ENCODE measurements around the gene LINC01488. TPM values are rescaled to one million over a fixed set of nuclear protein-coding genes. Genes with fewer than 3 reads are reported as not detected.

Gene LINC01488
- total RNA-seq, 2 experiments from 2014 or later = not detected

DNA sequence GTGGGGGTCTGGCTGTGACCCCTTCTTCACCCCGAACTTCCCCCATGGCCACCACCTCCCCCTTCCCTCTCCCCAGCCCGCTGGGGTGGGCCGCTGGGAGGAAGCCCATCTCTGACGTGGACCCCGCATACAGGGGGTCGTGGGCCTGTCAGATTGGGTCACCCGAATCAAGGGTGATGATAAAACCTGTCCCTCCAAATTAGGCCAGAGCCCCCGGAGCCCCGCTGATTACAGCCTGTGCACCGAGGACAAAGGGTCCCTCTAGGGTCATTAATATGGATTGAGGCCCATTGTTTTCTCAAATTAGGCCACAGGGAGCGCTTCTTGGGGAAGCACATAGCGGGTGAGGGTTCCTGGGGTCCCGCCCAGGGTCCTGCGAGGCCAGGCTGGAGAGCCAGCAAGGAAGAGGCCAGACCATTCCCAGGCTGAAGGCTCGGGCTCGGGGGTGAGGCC lies 4.9 kb upstream of the LINC01488 start:
- H3K36me3 Mint-ChIP-seq = no peaks in the 10 kb centered on the region
- no peak overlapping the region for H3K4me3 Mint-ChIP-seq
- no peaks in the 10 kb centered on the region for H3K4me1 Mint-ChIP-seq
- peaks cover 4% of the 10 kb centered on the region for H3K9me3 Mint-ChIP-seq
- H3K27ac Mint-ChIP-seq = no peak overlapping the region
- peaks cover 6% of the 10 kb centered on the region for H3K27me3 Mint-ChIP-seq
- DNase-seq = no peak

DNA sequence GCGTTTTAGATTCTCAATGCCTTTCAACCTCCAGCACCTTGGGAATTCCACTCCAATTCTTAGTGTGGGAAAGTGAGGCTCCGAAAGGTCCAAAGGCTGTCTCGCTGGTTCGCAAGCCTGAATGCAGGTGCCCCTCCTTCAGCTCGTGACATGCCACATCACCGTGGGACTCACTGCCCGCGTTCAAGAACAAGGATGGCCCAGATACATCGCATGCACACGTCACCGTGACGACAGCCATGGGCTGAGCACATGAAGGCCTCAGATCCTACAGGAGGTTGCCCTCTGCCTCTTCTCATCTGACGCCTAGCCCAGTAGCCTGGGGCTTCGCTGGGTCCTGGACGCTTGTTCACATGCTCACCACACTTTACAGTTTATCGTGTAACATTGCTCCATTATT lies 4.4 kb upstream of the LINC01488 start:
- no peaks in the 10 kb centered on the region for H3K4me1 Mint-ChIP-seq
- peaks cover 4% of the 10 kb centered on the region for H3K27me3 Mint-ChIP-seq
- no peak for DNase-seq
- H3K36me3 Mint-ChIP-seq = no peaks in the 10 kb centered on the region
- H3K9me3 Mint-ChIP-seq = peaks cover 4% of the 10 kb centered on the region
- H3K4me3 Mint-ChIP-seq = no peak overlapping the region
- no peak overlapping the region for H3K27ac Mint-ChIP-seq

DNA sequence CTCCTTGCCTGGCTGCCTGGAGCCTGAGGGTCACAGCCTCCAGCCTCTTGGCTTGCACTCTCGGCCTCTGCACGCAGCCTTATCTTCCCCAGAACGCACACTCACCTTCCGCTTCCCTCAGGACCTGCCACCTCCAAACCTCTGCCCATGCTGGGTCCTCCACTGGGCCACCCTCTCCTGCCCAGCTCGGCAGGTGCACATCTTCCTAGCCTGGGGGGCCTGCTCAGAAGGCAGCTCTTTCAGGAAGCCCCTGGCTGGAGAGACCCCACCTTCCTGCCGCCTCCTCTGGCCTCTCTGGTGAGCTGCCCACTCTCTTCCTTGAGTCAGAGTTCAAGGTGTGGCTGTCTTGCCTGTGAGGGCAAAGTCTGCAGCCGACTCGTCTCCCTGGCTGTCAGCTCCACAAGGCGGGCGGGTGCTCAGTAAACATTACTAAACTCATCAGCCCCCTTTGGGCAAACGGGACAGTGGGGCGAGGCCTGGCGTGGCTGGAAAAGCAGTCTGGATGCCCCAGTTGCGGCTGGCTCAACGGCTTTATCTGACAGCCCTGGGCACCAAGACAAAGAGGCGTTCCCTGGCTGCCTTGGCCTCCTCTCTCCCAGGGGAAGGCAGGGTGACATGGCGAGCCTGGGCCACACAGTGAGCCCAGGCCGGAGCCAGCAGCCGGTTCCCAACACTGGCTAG lies 1.7 kb upstream of the LINC01488 start:
- no peaks in the 10 kb centered on the region for H3K27me3 Mint-ChIP-seq
- H3K36me3 Mint-ChIP-seq = no peaks in the 10 kb centered on the region
- H3K4me3 Mint-ChIP-seq = no peak overlapping the region
- no peaks in the 10 kb centered on the region for H3K9me3 Mint-ChIP-seq
- H3K4me1 Mint-ChIP-seq = no peaks in the 10 kb centered on the region
- no peak overlapping the region for H3K27ac Mint-ChIP-seq
- DNase-seq = no peak

DNA sequence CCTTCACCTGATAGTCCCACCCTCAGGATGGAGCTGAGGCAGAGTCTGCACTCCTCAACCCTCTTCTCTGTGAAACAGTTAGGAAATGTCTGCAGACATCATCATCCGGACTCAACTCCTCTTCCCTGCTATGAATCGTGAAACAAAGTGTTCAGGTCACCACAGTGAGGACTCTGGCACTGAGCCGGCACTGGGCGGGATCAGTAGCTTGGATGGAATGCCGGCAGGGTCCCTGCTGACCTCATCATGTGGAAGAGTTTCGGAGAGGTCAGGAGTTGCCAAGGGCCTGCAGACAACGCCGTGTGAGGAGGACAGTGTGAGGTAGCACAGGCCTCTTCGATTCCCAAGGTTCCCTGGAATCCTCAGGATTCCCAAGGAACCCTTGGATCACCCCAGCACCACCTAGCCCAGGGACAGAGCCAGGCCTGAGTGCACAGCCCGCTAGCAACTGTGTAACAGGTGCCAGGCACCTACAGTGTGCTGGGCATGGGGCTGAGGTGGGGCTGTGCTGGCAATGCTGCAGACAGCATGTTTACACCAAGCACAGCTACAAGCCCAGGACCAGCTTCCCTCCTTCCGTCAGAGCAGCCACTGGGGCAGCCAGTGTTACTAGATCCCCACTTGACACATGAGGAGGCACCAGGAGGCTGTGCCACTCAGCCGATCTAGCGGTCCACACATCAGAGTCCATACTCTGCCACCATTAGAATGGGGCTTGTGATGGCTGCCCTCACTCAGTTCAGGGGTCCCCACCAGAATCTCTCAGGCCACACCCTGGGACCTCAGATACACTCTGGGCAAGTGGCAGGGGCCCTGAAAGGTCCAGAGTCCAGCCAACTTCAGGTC lies 693 bp upstream of the LINC01488 start:
- no peaks in the 10 kb centered on the region for H3K9me3 Mint-ChIP-seq

DNA sequence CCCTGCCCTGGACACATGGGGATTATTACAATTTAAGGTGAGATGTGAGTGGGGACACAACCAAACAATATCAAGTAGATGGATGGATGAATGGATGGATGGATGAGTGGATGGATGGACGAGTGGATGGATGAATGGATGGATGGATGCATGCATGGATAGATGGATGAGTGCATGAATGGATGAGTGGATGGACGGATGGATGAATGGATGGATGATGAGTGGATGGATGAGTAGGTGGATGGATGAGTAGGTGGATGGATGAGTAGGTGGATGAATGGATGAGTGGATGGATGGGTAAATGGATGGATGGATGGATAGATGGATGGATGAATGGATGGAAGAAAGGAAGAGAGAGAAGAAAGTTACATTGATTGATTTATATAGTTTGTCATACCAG lies 859 bp downstream of the LINC01488 start:
- H3K4me1 Mint-ChIP-seq = no peaks in the 10 kb centered on the region
- H3K36me3 Mint-ChIP-seq = no peaks in the 10 kb centered on the region
- H3K27ac Mint-ChIP-seq = no peak overlapping the region
- no peak overlapping the region for H3K4me3 Mint-ChIP-seq
- no peaks in the 10 kb centered on the region for H3K9me3 Mint-ChIP-seq
- no peak for DNase-seq
- no peaks in the 10 kb centered on the region for H3K27me3 Mint-ChIP-seq

More for the DNA sequence above, 693 bp upstream of the LINC01488 start:
- Mint-ChIP-seq H3K27ac (no peak overlapping the region), H3K4me3 (no peak overlapping the region), H3K36me3 (no peaks in the 10 kb centered on the region), H3K4me1 (no peaks in the 10 kb centered on the region), H3K27me3 (no peaks in the 10 kb centered on the region)
- DNase-seq = no peak

DNA sequence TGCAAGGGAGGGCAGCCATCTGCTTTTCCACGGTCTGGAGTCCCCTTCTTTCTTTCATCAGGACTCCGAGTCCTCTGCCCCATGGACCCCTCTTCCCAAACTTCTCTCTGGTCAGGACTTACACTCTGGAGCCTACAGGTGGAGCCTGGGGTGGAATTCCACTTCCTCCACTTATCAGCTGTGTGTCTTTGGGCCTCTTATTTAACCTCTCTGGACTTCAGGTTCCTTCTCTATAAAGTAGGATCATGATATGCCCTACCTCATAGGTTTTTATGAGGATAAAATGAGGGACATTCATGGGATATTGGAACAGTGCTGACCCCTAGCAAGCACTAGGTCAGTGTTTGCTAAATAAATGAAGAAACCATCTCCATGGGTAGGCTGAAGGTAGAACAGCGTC lies 1.7 kb downstream of the LINC01488 start:
- Mint-ChIP-seq H3K4me3 (no peak overlapping the region), H3K27ac (no peak overlapping the region), H3K4me1 (no peaks in the 10 kb centered on the region), H3K27me3 (no peaks in the 10 kb centered on the region), H3K36me3 (no peaks in the 10 kb centered on the region), H3K9me3 (no peaks in the 10 kb centered on the region)
- DNase-seq = no peak

DNA sequence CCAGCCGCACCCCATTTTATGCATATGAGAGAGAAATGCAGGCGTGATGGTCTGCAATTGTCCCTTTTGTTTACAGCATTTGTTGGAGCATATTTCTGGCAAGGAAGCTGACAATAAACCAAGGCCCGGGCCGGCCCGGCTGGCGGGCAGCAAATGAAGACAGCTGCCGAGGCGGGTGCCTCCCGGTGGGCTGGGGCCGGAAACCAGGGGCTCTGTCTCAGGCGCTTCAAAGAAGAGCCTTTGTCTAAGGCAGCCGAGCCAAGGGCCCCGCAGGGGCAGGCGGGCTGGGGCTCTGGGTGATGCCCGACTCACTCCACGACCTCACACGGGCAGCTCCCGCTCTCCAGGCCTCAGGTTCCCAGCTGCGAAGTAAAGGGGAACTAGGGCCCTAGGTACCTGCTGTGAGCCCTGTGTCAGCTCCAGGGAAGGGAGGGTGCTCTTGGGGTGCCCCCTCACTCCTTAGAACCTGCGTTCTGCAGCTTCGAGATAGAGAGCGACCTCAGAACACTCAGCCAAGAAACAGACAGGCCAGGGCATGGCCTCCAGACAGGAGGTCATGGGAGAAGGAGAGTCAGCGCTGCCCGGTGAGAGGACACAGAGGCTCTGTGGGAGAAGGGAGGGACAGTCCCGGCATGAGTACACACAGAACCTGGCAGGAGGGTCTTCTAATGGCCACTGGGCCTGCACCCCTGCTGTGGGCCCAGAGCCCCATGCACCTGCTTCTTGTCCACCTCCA lies 2.4 kb downstream of the LINC01488 start:
- no peaks in the 10 kb centered on the region for H3K27me3 Mint-ChIP-seq
- H3K9me3 Mint-ChIP-seq = no peaks in the 10 kb centered on the region
- DNase-seq = no peak
- H3K4me1 Mint-ChIP-seq = no peaks in the 10 kb centered on the region
- no peak overlapping the region for H3K4me3 Mint-ChIP-seq
- no peak overlapping the region for H3K27ac Mint-ChIP-seq
- H3K36me3 Mint-ChIP-seq = no peaks in the 10 kb centered on the region

DNA sequence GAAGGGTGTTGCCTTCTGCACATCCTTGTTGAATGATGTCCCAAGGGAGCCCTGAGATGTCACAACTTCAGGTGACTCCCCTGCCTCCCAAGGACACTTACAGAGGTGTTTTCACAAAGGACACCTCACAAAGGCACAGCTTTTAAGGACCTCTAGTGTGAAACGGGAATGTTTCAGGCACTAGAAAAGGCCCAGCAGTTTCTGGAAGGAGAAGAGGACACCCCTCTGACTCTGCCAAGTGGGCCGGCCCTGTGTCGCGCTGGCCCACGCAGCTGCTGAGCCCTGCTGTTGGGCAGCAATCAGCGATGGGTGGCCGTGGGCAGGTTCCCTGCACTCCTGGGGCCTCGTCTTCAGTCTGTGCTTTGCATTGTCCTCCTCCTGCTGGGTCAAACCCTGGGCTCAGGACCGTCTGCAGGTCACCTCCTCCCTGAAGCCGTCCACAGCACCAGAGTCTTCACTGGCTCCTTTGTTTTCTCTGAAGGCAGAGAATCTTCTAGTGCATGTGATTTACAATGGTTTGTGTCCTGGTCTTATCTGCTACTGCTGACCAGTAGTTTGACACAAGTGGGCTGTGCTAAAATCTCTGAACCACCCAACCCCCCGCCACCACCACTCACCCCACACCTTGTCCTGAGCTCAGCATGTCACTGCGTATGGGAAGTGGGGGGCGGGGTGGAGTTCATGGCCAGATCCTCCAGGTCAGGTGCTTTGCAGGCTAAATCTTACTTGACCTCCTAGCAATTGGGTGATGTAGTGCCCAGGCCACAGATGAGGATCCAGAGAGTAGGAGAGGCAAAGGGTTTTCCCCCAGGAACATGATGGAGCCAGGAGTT lies 3.2 kb downstream of the LINC01488 start:
- H3K4me1 Mint-ChIP-seq = no peaks in the 10 kb centered on the region
- no peak overlapping the region for H3K4me3 Mint-ChIP-seq
- H3K36me3 Mint-ChIP-seq = no peaks in the 10 kb centered on the region
- DNase-seq = no peak
- H3K9me3 Mint-ChIP-seq = no peaks in the 10 kb centered on the region
- H3K27me3 Mint-ChIP-seq = no peaks in the 10 kb centered on the region
- H3K27ac Mint-ChIP-seq = no peak overlapping the region

DNA sequence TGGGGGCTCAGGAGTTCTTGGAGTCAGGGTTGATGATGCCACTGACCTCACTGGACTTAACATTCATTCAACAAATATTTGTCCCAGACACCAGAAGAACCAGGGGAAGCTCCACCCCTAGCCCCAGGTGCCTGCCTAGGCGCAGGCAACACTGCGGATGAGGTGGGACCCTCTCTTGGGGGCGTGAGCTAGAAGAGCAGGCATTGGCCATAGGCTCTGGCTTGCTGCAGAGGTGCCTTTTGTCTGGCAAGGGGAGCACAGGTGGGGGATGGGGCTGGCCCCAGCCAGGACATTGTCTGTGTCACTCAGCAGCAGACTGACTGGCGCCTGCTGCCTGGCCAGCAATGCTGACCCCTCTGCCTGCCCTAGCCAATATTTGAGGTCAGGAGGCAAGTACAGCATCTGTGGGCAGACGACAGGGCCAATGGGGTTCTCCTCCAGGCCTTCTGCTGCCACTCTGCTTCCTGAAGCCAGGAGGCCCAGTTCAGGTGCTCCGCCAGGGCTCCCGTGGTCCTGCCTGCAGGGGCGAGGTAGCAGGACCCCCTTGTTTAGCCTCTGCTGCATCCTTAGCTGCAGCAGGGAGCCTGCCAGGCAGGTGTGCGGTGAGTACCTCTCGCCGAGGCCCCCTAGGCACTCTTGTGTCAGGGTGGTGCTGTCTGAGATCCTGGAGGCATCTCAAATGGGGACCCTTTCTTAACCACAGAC lies 4.0 kb downstream of the LINC01488 start:
- Mint-ChIP-seq H3K4me3 (no peak overlapping the region), H3K4me1 (no peaks in the 10 kb centered on the region), H3K9me3 (no peaks in the 10 kb centered on the region), H3K27me3 (no peaks in the 10 kb centered on the region), H3K27ac (no peak overlapping the region), H3K36me3 (no peaks in the 10 kb centered on the region)
- no peak for DNase-seq

DNA sequence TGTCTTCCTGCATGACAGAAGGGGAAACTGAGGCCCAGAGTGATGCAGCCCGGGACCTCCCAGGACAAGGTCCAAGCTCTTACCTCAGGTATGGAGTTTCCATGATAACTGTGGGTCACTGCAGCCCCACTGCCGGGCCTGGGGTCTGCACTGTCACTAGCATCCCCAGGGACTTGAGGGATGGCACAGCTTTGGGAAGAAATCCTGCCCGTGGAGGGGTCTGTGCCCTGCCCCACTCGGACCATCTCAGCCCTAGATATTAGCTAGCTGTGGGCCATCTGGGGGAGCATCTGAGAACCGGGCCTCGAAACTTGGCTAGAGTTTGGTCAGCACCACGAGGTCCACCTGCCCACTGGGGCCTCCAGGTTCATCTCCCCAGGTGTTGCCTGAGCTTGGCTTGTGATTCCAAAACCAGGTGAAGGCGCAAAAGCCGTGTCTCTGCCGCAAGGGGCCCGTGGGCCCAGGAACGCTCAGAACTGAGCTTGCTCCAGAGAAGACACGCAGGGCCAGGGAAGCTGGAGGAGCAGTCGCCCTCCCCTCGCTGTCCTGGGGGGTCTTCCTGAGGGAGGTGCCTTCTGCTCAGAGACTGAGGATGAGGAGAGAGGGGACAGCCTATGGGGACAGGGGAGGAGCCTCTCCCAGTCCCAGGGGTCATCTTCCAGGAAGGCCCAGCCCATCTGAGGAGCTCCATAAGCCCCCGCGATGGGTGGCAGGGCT lies 4.8 kb downstream of the LINC01488 start:
- peaks cover 4% of the 10 kb centered on the region for H3K27me3 Mint-ChIP-seq
- no peaks in the 10 kb centered on the region for H3K4me1 Mint-ChIP-seq
- DNase-seq = no peak
- H3K27ac Mint-ChIP-seq = no peak overlapping the region
- H3K9me3 Mint-ChIP-seq = no peaks in the 10 kb centered on the region
- no peak overlapping the region for H3K4me3 Mint-ChIP-seq
- no peaks in the 10 kb centered on the region for H3K36me3 Mint-ChIP-seq

DNA sequence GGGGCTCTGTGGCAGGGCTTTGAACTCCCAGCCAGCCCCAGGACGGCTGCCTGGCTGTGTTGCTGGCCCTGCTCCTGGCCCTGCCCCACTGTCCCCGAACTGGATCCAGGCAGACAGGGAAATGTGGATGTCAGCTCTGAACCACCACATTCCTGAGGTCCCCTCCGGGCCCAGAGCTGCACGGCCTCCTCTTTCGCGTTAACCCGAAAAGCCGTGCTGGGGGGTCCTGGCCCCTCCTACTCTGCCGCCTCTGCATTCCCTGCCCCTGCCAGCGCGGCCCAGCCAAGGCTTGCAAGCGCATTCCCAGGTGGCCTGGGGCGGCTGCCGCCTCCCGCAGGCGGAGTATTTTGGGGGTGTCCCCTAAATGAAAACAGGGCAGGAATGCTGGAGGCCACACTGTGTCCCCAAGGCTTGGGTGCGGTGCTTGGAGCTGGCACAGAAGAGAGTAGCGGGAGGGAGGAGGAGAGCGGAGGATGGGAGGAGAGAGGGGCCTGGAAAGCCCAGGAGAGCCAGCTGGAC lies 5.4 kb downstream of the LINC01488 start:
- Mint-ChIP-seq H3K9me3 (no peaks in the 10 kb centered on the region), H3K4me3 (no peak overlapping the region), H3K4me1 (no peaks in the 10 kb centered on the region), H3K27ac (no peak overlapping the region), H3K27me3 (peaks cover 4% of the 10 kb centered on the region), H3K36me3 (no peaks in the 10 kb centered on the region)
- DNase-seq = no peak

DNA sequence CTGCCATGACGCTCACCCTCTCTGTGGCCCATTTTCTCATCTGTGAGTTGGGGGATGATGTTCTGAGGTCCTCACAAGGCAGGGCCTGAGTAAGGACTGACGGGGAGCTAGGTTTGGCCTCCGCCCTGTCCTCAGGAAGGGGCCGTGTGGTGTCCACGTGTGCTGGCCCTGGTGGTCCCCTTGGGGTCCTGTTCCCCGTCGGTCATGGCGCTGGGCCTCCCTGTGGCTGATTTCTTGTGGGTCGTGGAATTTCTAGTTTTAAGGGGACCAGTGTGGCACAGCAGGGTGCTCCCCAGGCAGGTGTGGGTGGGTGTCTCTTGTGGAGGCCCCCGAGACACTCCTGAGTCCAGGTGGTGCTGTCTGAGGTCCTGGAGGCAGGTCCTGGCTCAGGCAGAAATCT lies 5.9 kb downstream of the LINC01488 start:
- H3K9me3 Mint-ChIP-seq = no peaks in the 10 kb centered on the region
- no peak for DNase-seq
- peaks cover 4% of the 10 kb centered on the region for H3K27me3 Mint-ChIP-seq
- no peaks in the 10 kb centered on the region for H3K36me3 Mint-ChIP-seq
- no peaks in the 10 kb centered on the region for H3K4me1 Mint-ChIP-seq
- no peak overlapping the region for H3K27ac Mint-ChIP-seq
- H3K4me3 Mint-ChIP-seq = no peak overlapping the region

DNA sequence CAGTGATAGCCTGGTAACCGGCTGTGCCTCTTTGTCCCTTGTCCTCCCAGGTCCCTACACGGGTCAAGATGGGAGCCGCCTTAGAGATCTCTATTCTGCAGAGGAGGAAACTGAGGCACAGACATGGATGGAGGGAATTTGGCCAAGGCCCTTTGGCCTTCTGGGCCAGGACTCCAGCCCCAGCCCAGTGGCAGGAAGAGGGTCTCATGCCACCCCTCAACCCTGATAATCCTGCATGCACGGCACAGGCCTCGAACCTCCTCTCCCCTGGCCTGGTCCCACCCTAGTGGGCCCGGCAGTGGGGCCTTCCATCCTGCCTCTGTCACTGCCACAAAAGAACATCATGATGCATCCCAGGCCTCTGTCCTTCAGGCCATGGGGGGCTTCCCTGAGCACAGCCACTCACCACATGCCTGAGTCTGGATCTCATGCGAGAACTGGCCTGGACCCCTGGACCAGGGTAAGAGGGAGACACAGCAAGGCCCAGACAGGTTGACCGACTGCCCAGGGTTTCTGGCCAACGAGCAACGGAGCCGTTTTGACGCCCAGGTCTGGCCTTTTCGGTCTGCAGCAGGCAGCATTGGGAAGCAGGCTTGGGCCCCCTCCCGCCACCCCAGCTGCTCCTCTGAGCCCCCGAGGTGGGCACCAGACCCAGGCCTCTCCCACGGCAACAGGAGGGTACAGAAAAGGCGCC lies 6.5 kb downstream of the LINC01488 start:
- H3K9me3 Mint-ChIP-seq = no peaks in the 10 kb centered on the region
- DNase-seq = no peak
- no peaks in the 10 kb centered on the region for H3K36me3 Mint-ChIP-seq
- no peaks in the 10 kb centered on the region for H3K4me1 Mint-ChIP-seq
- no peak overlapping the region for H3K27ac Mint-ChIP-seq
- no peak overlapping the region for H3K4me3 Mint-ChIP-seq
- H3K27me3 Mint-ChIP-seq = peaks cover 4% of the 10 kb centered on the region

Data from activated naive CD8-positive, alpha-beta T cell treated with anti-CD3 and anti-CD28 coated beads for 36 hours (primary cell).